ENCODE data around the gene CERKL. TPM values are rescaled to one million over a fixed set of nuclear protein-coding genes. Genes with fewer than 3 reads are reported as not detected.

The CERKL gene
- total RNA-seq, 1 donor from 2014 or later, result not detected

DNA sequence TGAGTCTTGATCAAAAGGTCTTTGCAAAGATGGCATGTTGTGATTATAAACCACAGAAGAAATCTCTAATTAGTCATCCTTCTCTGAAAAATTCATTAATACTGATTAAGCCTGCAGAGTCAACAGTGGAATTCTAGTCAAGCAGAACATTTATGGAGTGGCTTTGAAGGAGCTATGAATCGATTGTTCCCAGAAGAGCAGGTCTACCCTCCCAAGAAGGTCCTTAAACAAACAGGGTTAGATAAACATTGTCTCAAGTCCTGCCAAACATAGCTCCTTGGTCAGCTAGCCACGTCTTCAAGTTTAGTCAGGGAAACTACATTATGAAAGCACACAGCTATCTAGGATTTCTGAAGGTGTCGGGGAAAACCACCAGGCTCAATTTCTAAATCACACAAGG is 110.8 kb downstream of the CERKL start:
- no peak for DNase-seq
- no peak for ATAC-seq
- intact Hi-C loops (cut with micrococcal nuclease), result no loop called here

DNA sequence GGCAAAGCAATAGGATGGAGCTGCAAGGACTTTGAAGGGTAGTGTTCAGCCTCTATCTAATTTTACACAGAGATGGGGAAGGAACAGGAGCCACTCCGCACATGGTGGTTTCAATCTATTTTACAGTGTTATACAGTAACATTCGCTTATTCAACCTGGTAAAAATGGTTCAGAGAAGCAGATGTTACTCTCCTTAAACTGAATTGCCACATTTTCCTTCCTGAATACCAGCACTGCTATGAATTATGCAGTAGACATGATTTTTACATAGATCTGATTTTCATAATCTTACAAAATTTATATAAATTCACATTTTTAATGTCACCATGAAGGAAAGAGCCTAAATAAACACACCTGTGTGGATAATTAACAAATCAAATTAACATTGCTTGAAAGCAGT is 114.7 kb downstream of the CERKL start:
- DNase-seq (no peak), ATAC-seq (no peak)
- intact Hi-C loops (cut with micrococcal nuclease), result no loop called here

DNA sequence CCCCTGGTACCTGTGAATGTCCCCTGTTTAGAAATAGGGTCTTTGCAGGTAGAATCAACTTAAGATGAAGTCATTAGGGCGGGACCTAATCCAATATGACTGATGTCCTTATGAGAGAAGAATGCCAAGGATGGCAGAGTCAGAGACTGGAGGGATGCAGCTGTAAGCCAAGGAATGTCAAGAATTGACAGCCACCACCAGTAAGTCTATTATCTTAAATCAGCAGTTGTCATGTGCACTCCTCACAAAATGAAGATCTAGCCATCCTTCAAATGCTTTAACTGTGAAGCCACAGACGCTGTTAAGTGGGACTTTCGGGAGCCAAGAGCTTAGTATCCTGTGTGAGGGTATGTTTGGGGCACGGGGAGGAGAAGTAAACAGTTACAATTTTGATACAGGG is 116.5 kb downstream of the CERKL start:
- intact Hi-C loops (cut with micrococcal nuclease), result no loop called here
- DNase-seq (no peak), ATAC-seq (no peak)

DNA sequence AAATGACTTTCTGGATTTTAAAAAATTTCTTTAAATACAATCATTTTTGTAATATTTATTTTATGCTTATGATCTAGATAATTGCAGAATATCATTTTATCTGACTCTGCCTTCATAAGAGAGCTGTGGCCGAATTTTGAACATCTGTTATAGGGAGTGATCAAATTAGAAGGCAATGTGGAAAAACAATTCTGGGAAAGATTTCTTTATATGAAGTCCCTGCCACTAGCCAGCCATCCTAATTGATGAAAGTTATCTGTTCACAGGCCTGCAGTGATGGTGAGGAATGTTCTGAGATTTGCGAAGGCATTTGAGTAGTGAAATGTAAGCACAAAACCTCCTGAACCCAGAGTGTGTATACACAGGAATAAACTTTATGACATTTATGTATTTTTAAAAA is 120.2 kb downstream of the CERKL start:
- intact Hi-C loops (cut with micrococcal nuclease), result no loop called here
- ATAC-seq, result no peak
- no peak for DNase-seq

DNA sequence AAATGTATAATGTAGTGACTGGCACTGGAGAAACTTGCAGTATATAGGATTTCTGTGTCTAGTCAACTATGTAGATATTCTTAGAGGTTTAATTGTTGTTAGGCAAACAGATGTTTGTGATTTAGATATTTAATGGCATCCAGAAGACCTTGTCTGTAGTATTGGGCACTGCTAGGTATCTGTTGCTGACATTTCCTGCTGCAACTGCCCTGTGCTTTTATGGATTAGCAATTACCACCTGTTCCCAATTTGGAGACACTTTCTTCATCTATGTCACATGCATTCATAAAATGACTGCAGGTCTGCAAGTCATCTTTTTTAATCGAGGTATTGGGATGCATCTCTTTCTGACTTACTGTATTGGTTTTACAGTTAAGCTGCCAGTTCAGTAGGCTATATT is 128.5 kb downstream of the CERKL start:
- DNase-seq (no peak), ATAC-seq (no peak)
- intact Hi-C loops (cut with micrococcal nuclease), result no loop called here

DNA sequence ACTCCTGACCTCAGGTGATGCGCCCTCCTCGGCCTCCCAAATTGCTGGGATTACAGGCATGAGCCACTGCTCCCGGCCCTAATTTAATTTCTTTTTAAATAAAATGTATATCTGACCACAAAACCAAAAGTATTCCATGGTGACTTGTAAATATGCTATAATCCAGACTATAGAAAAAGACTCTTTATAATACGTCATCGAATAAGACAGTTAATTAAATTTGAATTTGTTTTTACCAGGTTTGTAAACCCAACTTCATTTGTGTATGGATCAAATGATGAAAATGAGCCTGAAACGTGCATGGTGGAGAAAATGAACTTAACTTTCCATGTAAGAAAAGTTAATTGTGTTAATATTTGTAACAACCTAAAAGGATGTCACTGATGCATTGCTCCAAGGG is 129.8 kb downstream of the CERKL start:
- no peak for DNase-seq
- intact Hi-C loops (cut with micrococcal nuclease), result no loop called here
- no peak for ATAC-seq

DNA sequence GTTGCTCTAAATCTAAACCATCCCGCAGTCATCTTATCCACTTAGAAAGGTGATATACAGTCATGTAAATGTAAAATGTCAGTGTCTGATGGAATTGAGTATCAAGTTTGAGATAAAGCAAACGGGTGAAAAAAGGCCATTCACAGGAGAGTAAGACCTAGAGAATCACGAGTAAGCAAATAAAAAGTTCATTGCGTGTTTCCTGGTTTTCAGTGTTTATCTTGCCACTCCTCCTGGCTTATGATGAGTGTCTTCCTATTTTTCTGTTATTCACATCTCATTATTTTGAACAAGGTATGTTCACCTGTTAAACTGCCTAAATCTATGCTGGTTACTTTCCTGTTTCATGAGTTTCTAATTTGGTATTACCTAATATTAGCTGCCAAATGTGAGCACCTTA is 130.9 kb downstream of the CERKL start:
- ATAC-seq (no peak), DNase-seq (no peak)
- intact Hi-C loops (cut with micrococcal nuclease), result no loop called here

DNA sequence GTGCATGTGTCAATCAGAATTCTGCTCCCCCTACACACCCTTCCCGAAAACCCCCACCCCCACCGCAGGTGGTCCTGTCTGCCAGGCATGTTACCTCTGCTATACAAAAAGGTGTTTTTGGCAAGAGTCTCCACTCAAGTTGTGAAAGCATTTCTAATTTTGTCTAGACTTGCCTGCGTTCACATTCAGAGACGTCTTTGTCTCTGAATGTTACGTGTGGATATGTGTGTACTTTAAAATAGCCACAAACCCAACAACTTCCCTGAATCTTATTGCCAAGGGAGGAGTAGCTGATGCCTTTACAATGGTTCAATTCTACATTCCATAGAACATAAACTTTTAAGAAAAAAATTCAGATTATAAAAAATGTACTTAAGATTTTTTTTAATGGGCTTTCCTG is 133.1 kb downstream of the CERKL start:
- intact Hi-C loops (cut with micrococcal nuclease), result no loop called here
- no peak for ATAC-seq

DNA sequence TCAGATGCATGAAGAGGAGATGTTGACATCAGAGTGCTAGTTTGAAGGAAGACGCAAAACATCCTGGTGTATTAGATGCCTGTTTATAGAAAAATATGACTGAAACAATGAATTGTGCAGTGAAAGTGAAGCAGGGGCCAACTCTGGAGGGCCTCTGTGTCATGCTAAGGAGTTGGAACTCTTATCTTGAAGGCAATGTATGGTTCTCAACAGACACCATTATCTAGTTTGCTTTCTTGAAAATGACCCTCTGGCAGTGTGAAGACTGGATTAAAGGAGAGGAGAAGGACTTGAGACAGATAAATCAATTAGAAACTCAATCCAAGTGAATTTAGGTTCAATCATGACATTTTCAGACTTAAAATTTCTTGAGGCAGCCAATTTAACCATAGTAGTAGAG is 136.7 kb downstream of the CERKL start:
- DNase-seq (no peak), ATAC-seq (no peak)
- intact Hi-C loops (cut with micrococcal nuclease), result no loop called here

More for the DNA sequence above, 133.1 kb downstream of the CERKL start:
- no peak for DNase-seq

DNA sequence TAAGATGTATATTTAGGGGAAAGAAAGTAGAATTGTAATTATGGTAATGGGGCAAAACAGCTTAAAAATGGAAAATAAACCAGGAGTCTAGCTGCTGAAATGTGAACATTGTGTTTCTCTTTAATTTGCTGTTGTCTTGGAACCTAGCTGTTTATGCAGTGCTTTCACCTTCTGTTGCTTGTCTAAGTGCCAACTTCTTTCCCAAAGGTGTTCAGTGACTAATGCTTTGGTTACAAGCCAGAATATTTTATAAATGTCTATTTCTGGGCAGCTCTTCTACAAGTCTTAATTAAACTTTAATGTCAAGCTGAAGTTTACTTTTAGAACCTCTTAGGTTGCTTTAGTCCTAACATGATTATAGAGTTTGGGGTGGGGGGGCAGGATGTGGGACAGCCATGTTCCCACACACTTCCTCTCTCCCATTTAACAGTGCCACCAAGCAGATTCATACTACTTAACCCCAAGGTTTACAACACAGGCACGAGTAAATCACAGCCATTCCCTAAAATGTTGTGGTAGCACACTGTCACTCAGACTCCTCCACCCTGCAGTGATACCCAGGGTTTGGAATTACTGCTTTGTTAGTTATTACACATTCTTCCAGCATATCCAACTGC is 139.1 kb downstream of the CERKL start:
- intact Hi-C loops (cut with micrococcal nuclease), result no loop called here
- no peak for ATAC-seq
- DNase-seq, result no peak

DNA sequence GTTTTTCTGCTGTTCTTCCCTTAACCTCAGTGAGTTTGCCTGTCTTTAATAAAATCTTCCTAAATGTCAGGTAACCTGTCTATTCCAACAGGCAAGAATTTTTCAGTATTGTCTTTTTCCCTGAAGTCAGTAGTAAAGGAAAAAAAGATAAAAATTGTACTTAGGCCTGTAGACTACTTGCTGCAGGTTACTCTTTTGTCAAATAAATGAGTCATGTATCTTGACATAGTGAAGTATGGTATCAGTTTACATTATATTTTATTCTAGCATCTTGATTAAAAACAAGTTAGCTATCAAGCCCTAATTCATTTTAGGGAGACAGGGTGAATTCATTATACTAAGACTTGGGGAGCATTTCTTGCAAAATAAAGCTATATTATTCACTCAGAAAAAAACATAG is 139.9 kb downstream of the CERKL start:
- intact Hi-C loops (cut with micrococcal nuclease), result no loop called here
- DNase-seq (no peak), ATAC-seq (no peak)

DNA sequence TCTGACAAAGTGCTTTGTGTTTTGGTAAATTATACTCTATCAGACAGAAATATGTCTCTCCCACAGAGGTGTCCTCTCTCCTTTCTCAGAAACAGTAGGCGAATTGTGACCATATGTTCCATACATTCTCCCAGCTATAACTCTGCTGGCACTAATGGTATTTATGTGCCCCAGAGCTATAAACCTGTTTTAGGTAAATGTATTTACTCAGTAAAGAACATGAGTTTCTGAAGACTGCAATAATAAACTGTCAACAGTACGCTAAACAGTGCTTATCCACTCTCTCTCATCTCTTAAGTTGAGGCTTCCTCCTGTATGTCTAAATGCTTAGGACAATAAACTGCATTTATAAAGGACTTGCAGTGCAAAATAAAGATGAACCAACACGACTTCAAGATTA is 141.2 kb downstream of the CERKL start:
- ATAC-seq, result no peak
- intact Hi-C loops (cut with micrococcal nuclease), result no loop called here
- DNase-seq, result no peak

DNA sequence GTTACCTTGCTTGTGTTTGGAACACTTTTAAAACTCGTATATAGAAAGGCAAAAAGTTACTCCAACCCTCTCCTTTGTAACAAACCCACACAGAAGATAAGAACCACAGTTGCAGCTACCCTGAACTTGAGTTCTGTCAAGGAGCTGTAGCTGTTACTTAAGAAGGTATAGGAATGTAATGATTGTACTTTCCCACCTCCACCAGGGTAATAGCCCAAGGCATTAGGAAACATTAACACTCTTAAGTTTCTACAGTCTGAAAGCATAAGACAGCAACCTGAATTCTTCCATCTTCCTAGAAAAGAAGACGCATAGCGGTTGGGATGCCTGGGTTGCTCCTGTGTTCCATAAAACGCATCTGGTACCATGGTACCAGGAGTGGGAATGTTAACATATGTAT is 156.7 kb downstream of the CERKL start:
- intact Hi-C loops (cut with micrococcal nuclease), result no loop called here
- DNase-seq (no peak), ATAC-seq (no peak)

DNA sequence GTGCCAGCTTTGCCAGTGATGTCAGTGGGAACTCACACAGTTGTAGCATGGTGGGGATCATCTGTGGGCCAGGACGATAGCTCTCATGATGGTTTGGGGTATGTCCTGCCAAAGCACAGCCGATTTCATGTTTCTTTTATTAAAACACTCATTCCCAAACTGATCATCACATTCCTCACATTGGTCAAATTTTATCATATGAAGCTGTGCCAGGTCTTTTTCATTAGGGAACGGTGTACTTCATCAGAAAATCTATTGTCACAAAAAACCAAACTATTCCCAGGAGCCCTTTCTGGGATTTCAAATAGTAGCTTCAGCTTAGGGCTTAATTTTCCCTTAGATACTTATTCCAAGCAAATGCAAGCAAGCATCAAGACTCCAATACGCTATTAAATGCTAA is 157.7 kb downstream of the CERKL start:
- ATAC-seq (no peak), DNase-seq (no peak)
- intact Hi-C loops (cut with micrococcal nuclease), result no loop called here

Other genes starting within 250 kb of the CERKL start
- gene ITGA4, start 199.7 kb downstream of the CERKL start, total RNA-seq, result 1.5 TPM
- gene NEUROD1, start 23.4 kb upstream of the CERKL start, total RNA-seq, result not detected
- gene ITPRID2, start 234.6 kb upstream of the CERKL start, total RNA-seq, result 68.4 TPM